Lung (tissue), 12 donors: ENCODE results near the gene NPEPPS. TPM values are rescaled to one million over a fixed set of nuclear protein-coding genes. Genes with fewer than 3 reads are reported as not detected.

ENCODE experiments used
- ATAC-seq: fragments of 200-7000 bp; cut with Tn5 transposase; one replicate; pipeline ENCODE4 v1.9.1; 2020; ENCODE audit warnings: moderate number of reproducible peaks; ENCODE audit not compliant: insufficient read depth, low FRiP score
- DNase-seq, 3 donors: peaks; one replicate each; pipeline ENCODE4 v3.0.0-alpha.2; 2013 to 2017
- H3K27ac ChIP-seq, 2 donors: one replicate each; pipeline ENCODE4 v1.5.1; 2013; ENCODE audit warnings: mild to moderate bottlenecking in 2 of 2, moderate library complexity in 2 of 2, control low read depth in 1 of 2, inconsistent platforms in 1 of 2, low read depth in 1 of 2, low read length in 1 of 2
- H3K27me3 ChIP-seq, 3 donors: one replicate each; pipeline ENCODE4 v1.5.1; 2013; ENCODE audit warnings: low read length in 2 of 3; ENCODE audit not compliant: control insufficient read depth in 3 of 3, insufficient read depth in 3 of 3
- H3K36me3 ChIP-seq, 4 donors: one replicate each; pipeline ENCODE4 v1.5.1; 2013; ENCODE audit warnings: low read length in 4 of 4, mild to moderate bottlenecking in 1 of 4, moderate library complexity in 1 of 4; ENCODE audit not compliant: control insufficient read depth in 4 of 4, insufficient read depth in 4 of 4
- H3K4me1 ChIP-seq, 5 donors: one replicate each; pipeline ENCODE4 v1.5.1; 2013; ENCODE audit warnings: low read length in 5 of 5, mild to moderate bottlenecking in 2 of 5, moderate library complexity in 1 of 5; ENCODE audit not compliant: control insufficient read depth in 5 of 5, insufficient read depth in 5 of 5
- H3K4me3 ChIP-seq: one replicate; pipeline ENCODE4 v1.5.1; 2013; ENCODE audit warnings: mild to moderate bottlenecking, control low read depth, moderate library complexity
- H3K9ac ChIP-seq, 2 donors: one replicate each; pipeline ENCODE4 v1.5.1; 2013; ENCODE audit warnings: low read length in 2 of 2, control low read depth in 1 of 2; ENCODE audit not compliant: insufficient read depth in 1 of 2
- H3K9me3 ChIP-seq, 4 donors: one replicate each; pipeline ENCODE4 v1.5.1; 2013; ENCODE audit warnings: low read length in 3 of 4, mild to moderate bottlenecking in 1 of 4, moderate library complexity in 1 of 4; ENCODE audit not compliant: control insufficient read depth in 4 of 4, insufficient read depth in 3 of 4
- CTCF ChIP-seq: IDR thresholded peaks from 2 replicates; pipeline ENCODE4 v1.5.1; 2012; ENCODE audit warnings: mild to moderate bottlenecking; ENCODE audit errors: control extremely low read depth, extremely low read depth
- WGBS, 2 donors: extraction: QIAGEN DNeasy Blood & Tissue Kit; methylation state at CpG; one replicate each; pipeline ENCODE4 v1.1.7; 2013; 5-methylcytosine and 5-hydroxymethylcytosine counted together
- polyA plus RNA-seq, 2 donors: library from polyadenylated mRNA; stranded (reverse); fragments of 200-250 nt; gene quantifications; one replicate each; pipeline ENCODE4 v1.2.1, GENCODE V29; 2013
- total RNA-seq, 2 donors: library from RNA; depleted of rRNA in 1 of 2; stranded (reverse); fragments of >200 nt in 1 of 2; gene quantifications; one replicate each; pipeline ENCODE4 v1.2.1, GENCODE V29; 2014 to 2021
- donor health status: control.
- donor health status: control.
- donor health status: Bipolar disorder and iron deficiency.
- donor health status: healthy.
- donor health status: DM: yes; HTN: yes; CAD: no.

Gene NPEPPS
- total and polyA plus RNA-seq, 4 donors: 30.1 to 245 (median 65.4) TPM

- H3K9ac ChIP-seq: no peak overlapping the region
- 89 to 92% methylated on average over 4 of the region's 4 CpGs for whole genome bisulfite sequencing, 2 donors
- TF ChIP-seq CTCF: no peak
- DNase-seq (no peak), ATAC-seq (no peak)
- H3K36me3 ChIP-seq: peaks cover 0 to 4% (median 0%) of the 10 kb centered on the region in 4 donors
- H3K27me3 ChIP-seq: no peaks in the 10 kb centered on the region
- H3K4me1 ChIP-seq: no peaks in the 10 kb centered on the region
- no peak overlapping the region for H3K27ac ChIP-seq
- no peak overlapping the region for H3K4me3 ChIP-seq
- H3K9me3 ChIP-seq: no peaks in the 10 kb centered on the region
Observed at GRCh38 chr17:47641202-47641601, 110.3 kb downstream of the NPEPPS start.

- DNase-seq (no peak), ATAC-seq (no peak)
- no peaks in the 10 kb centered on the region for H3K9me3 ChIP-seq
- H3K4me1 ChIP-seq: no peaks in the 10 kb centered on the region
- no peaks in the 10 kb centered on the region for H3K36me3 ChIP-seq
- no peak for TF ChIP-seq CTCF
- 64 to 92% methylated on average over 2 of the region's 2 CpGs for WGBS, 2 donors
- no peak overlapping the region for H3K27ac ChIP-seq
- no peaks in the 10 kb centered on the region for H3K27me3 ChIP-seq
- H3K4me3 ChIP-seq: no peak overlapping the region
- H3K9ac ChIP-seq: no peak overlapping the region
Observed at GRCh38 chr17:47643116-47643515, 112.2 kb downstream of the NPEPPS start.

- 41 to 70% methylated on average over 5 of the region's 5 CpGs for WGBS, 2 donors
- DNase-seq (no peak), ATAC-seq (no peak)
Observed at GRCh38 chr17:47644324-47644723, 113.4 kb downstream of the NPEPPS start.

More at GRCh38 chr17:47644324-47644723, 113.4 kb downstream of the NPEPPS start:
- H3K27ac ChIP-seq: no peak overlapping the region
- no peak overlapping the region for H3K4me3 ChIP-seq
- H3K4me1 ChIP-seq: peaks cover 0 to 7% (median 1%) of the 10 kb centered on the region in 5 donors
- H3K9me3 ChIP-seq: no peaks in the 10 kb centered on the region
- no peaks in the 10 kb centered on the region for H3K27me3 ChIP-seq
- H3K9ac ChIP-seq: no peak overlapping the region
- H3K36me3 ChIP-seq: no peaks in the 10 kb centered on the region
- TF ChIP-seq CTCF: no peak
